GM23338 (cell line): Measurements from ENCODE around the gene PDE3B. TPM values are rescaled to one million over a fixed set of nuclear protein-coding genes. Genes with fewer than 3 reads are reported as not detected.

Source experiments
- ATAC-seq: fragments of 200-7000 bp; cut with Tn5 transposase; 3 replicates; pipeline ENCODE4 v1.9.1; 2020
- DNase-seq: peaks from one replicate; pipeline ENCODE4 v3.0.0-alpha.2; 2015; ENCODE audit warnings: low spot score
- H2AFZ ChIP-seq: fragments of 200-600 bp; sonication (generic); 2 replicates; pipeline ENCODE4 v1.8.0; 2016; ENCODE audit warnings: antibody characterized with exemption, mild to moderate bottlenecking, moderate library complexity
- H3F3A ChIP-seq: fragments of 200-600 bp; sonication (generic); replicated peaks from 2 replicates; pipeline ENCODE4 v1.8.0; 2017; ENCODE audit warnings: antibody characterized with exemption, mixed run types, low read depth
- H3K27ac ChIP-seq: fragments of 200-600 bp; sonication (generic); 2 replicates; pipeline ENCODE4 v1.6.1; 2016; ENCODE audit warnings: low read depth
- H3K27me3 ChIP-seq: fragments of 200-600 bp; sonication (generic); 2 replicates; pipeline ENCODE4 v1.8.0; 2016; ENCODE audit warnings: mild to moderate bottlenecking, mixed run types, moderate library complexity; ENCODE audit not compliant: insufficient read depth
- H3K36me3 ChIP-seq: fragments of 200-600 bp; sonication (generic); 2 replicates; pipeline ENCODE4 v1.8.0; 2016; ENCODE audit warnings: mild to moderate bottlenecking; ENCODE audit not compliant: insufficient read depth
- H3K4me1 ChIP-seq: fragments of 200-600 bp; sonication (generic); 2 replicates; pipeline ENCODE4 v1.8.0; 2016; ENCODE audit warnings: mild to moderate bottlenecking, moderate library complexity; ENCODE audit not compliant: insufficient read depth
- H3K4me2 ChIP-seq: fragments of 200-600 bp; sonication (generic); 2 replicates; pipeline ENCODE4 v1.7.1; 2017; ENCODE audit warnings: mixed run types
- H3K4me3 ChIP-seq: fragments of 200-600 bp; sonication (generic); 2 replicates; pipeline ENCODE4 v1.6.1; 2016; ENCODE audit warnings: mixed run types
- H3K79me2 ChIP-seq: fragments of 200-600 bp; sonication (generic); replicated peaks from 2 replicates; pipeline ENCODE4 v1.8.0; 2017; ENCODE audit warnings: mild to moderate bottlenecking; ENCODE audit not compliant: insufficient read depth
- H3K9me2 ChIP-seq: fragments of 200-600 bp; sonication (generic); 2 replicates; pipeline ENCODE4 v1.8.0; 2017; ENCODE audit not compliant: insufficient read depth
- H4K20me1 ChIP-seq: fragments of 200-600 bp; sonication (generic); replicated peaks from 2 replicates; pipeline ENCODE4 v1.8.0; 2017; ENCODE audit warnings: mild to moderate bottlenecking; ENCODE audit not compliant: insufficient read depth
- H3K27ac Mint-ChIP-seq: 2 replicates; pipeline ENCODE4 v1.8.0; 2020; ENCODE audit warnings: inconsistent platforms, mild to moderate bottlenecking, moderate library complexity, mixed read lengths
- H3K27me3 Mint-ChIP-seq: 3 replicates; pipeline ENCODE4 v1.8.0; 2022; ENCODE audit warnings: low read depth, mild to moderate bottlenecking, moderate library complexity, mixed read lengths, inconsistent platforms; ENCODE audit not compliant: insufficient read depth, poor library complexity
- H3K36me3 Mint-ChIP-seq: 3 replicates; pipeline ENCODE4 v1.8.0; 2021; ENCODE audit warnings: low read depth, mild to moderate bottlenecking, inconsistent platforms, moderate library complexity, mixed read lengths
- H3K4me1 Mint-ChIP-seq: 3 replicates; pipeline ENCODE4 v1.8.0; 2020; ENCODE audit warnings: mild to moderate bottlenecking, inconsistent platforms, mixed read lengths
- H3K4me3 Mint-ChIP-seq: 3 replicates; pipeline ENCODE4 v1.8.0; 2021; ENCODE audit warnings: moderate library complexity, mild to moderate bottlenecking, inconsistent platforms, mixed read lengths
- H3K9me3 Mint-ChIP-seq: 3 replicates; pipeline ENCODE4 v1.8.0; 2020; ENCODE audit warnings: moderate library complexity, mild to moderate bottlenecking, inconsistent platforms, mixed read lengths
- CTCF ChIP-seq, 2 experiments: fragments of 200-600 bp in 1 of 2; sonication (generic) in 1 of 2; conservative IDR thresholded peaks; 2 replicates each; pipeline versions ENCODE4 v1.5.1 to v1.6.1; 2016 to 2017; ENCODE audit warnings: antibody characterized with exemption in 2 of 2, low read depth in 2 of 2, mild to moderate bottlenecking in 2 of 2, moderate library complexity in 1 of 2
- EZH2 ChIP-seq: fragments of 200-600 bp; sonication (generic); IDR thresholded peaks from one replicate; pipeline ENCODE4 v1.8.0; 2017; ENCODE audit warnings: antibody characterized with exemption, mild to moderate bottlenecking, low read depth; ENCODE audit not compliant: unreplicated experiment
- EZH2phosphoT487 ChIP-seq: fragments of 200-600 bp; sonication (generic); IDR thresholded peaks from one replicate; pipeline ENCODE4 v1.8.1; 2018; ENCODE audit warnings: antibody characterized with exemption; ENCODE audit not compliant: unreplicated experiment
- JUNB ChIP-seq: IDR thresholded peaks from one replicate; pipeline ENCODE4 v1.6.1; 2016; ENCODE audit warnings: antibody characterized with exemption; ENCODE audit not compliant: unreplicated experiment
- NANOG ChIP-seq: IDR thresholded peaks from 2 replicates; pipeline ENCODE4 v1.6.1; 2016; ENCODE audit warnings: antibody characterized with exemption, borderline replicate concordance
- POLR2AphosphoS5 ChIP-seq: IDR thresholded peaks from 2 replicates; pipeline ENCODE4 v1.6.1; 2016; ENCODE audit warnings: antibody characterized with exemption, low read depth
- STAT1 ChIP-seq: IDR thresholded peaks from one replicate; pipeline ENCODE4 v1.6.1; 2016; ENCODE audit warnings: antibody characterized with exemption; ENCODE audit not compliant: unreplicated experiment
- ZNF462 ChIP-seq: fragments of 250-450 bp; sonication (Bioruptor Pico); IDR thresholded peaks from 2 replicates; pipeline ENCODE4 v1.5.0; 2020; ENCODE audit warnings: mild to moderate bottlenecking, moderate library complexity
- polyA plus RNA-seq: library from polyadenylated mRNA; unstranded; fragments of >200 nt; fragmentation: Nextera tagmentation; extraction: Ambion mirVana; gene quantifications from 2 replicates; pipeline ENCODE4 v1.2.1, GENCODE V29; 2016
- total RNA-seq: library from RNA; depleted of rRNA; stranded (reverse); fragments of >200 nt; shearing (Covaris generic); gene quantifications from 2 replicates; pipeline ENCODE4 v1.2.3, GENCODE V29; 2014

Gene PDE3B
- total and polyA plus RNA-seq, 2 experiments from 2014 or later, result 4.3 to 21.3 TPM

- TF ChIP-seq ZNF462, result no peak
- TF ChIP-seq NANOG, result no peak
- no peak for TF ChIP-seq STAT1
- TF ChIP-seq CTCF (conservative IDR thresholded peaks at IDR 0.05; ENCODE audit: low read depth in 2 of 2), result no peak
- TF ChIP-seq EZH2, result no peak
- TF ChIP-seq JUNB, result no peak
- no peak for TF ChIP-seq EZH2phosphoT487
Measured at GRCh38 chr11:14703731-14704130, 60.1 kb downstream of the PDE3B start (continued).

GRCh38 chr11:14705067-14705466 is 61.5 kb downstream of the PDE3B start:
- 0 out of 2 replicates have a peak, but pooled peaks cover 8% of the 10 kb centered on the region for H3K36me3 ChIP-seq
- H3K4me2 ChIP-seq, result no peak overlapping the region
- H3K4me3 Mint-ChIP-seq, result no peak overlapping the region
- ATAC-seq, result no peak
- H3K9me2 ChIP-seq, result no peaks in the 10 kb centered on the region
- no peaks in the 10 kb centered on the region for H3K79me2 ChIP-seq
- H4K20me1 ChIP-seq, result no peaks in the 10 kb centered on the region
- peaks cover 14% of the 10 kb centered on the region; the same call in 2 of the 3 replicates for H3K36me3 Mint-ChIP-seq
- no peak overlapping the region for H2AFZ ChIP-seq
- H3F3A ChIP-seq, result no peaks in the 10 kb centered on the region
- H3K27me3 Mint-ChIP-seq, result no peaks in the 10 kb centered on the region
- H3K4me3 ChIP-seq, result no peak overlapping the region
- H3K4me1 Mint-ChIP-seq, result no peaks in the 10 kb centered on the region; the same call in 2 of the 3 replicates
- peaks cover 10% of the 10 kb centered on the region; the same call in 2 of the 3 replicates for H3K9me3 Mint-ChIP-seq
- peaks cover 7% of the 10 kb centered on the region for H3K4me1 ChIP-seq
- no peak overlapping the region for H3K27ac ChIP-seq
- no peaks in the 10 kb centered on the region for H3K27me3 ChIP-seq
- DNase-seq, result no peak
- no peak overlapping the region for H3K27ac Mint-ChIP-seq
- TF ChIP-seq ZNF462, result no peak
- no peak for TF ChIP-seq NANOG
- no peak for TF ChIP-seq POLR2AphosphoS5
- no peak for TF ChIP-seq EZH2
